ENCODE measurements around the gene CERS4.

- no peak for TF ChIP-seq POLR2AphosphoS5 (IDR thresholded peaks at IDR 0.05)
- TF ChIP-seq CTCF (IDR thresholded peaks at IDR 0.05) = no peak
- no peak for TF ChIP-seq POLR2A (IDR thresholded peaks at IDR 0.05; ENCODE audit: low read depth)
These were observed 97.3 kb downstream of the CERS4 start for GRCh38 chr19:8306235-8307054.

Data from esophagus muscularis mucosa (tissue), 3 donors.